Measurements from ENCODE around the gene FUBP3. TPM values are rescaled to one million over a fixed set of nuclear protein-coding genes. Genes with fewer than 3 reads are reported as not detected.

The FUBP3 gene
- total RNA-seq, 1 donor from 2014 or later, result 87.2 TPM

Small RNAs within 50 kb of the gene (microRNA-seq; reads per million reads assigned to microRNA genes)
- not detected for gene MIR6856

Small RNAs within 50 kb of the gene (small RNA-seq; reads per million reads assigned to genes)
- gene MIR6856, result not detected

Other genes with a start within 250 kb of the FUBP3 start
- gene ASS1, start 134.6 kb upstream of the FUBP3 start, total RNA-seq (ENCODE audit: low replicate concordance), result 22.5 and 28.9 TPM in 2 replicates
- gene PRDM12, start 85.0 kb downstream of the FUBP3 start, total RNA-seq (ENCODE audit: low replicate concordance), result not detected in 2 replicates
- 59.1 and 75.5 TPM in 2 replicates for gene EXOSC2, start 114.2 kb downstream of the FUBP3 start, total RNA-seq (ENCODE audit: low replicate concordance)

All from neural progenitor cell (in vitro differentiated cells).